Chondrocyte (in vitro differentiated cells): Measurements from ENCODE around the gene NETO1. TPM values are rescaled to one million over a fixed set of nuclear protein-coding genes. Genes with fewer than 3 reads are reported as not detected.

Experiments
- DNase-seq: peaks from one replicate; pipeline ENCODE4 v3.0.0; 2021; ENCODE audit warnings: mixed read lengths, low spot score
- H3K27ac Mint-ChIP-seq: one replicate; pipeline ENCODE4 v1.8.0; 2021; ENCODE audit warnings: mild to moderate bottlenecking, moderate library complexity, mixed read lengths; ENCODE audit not compliant: unreplicated experiment
- H3K27me3 Mint-ChIP-seq: 2 replicates; pipeline ENCODE4 v1.8.0; 2021; ENCODE audit warnings: low read depth, mixed read lengths
- H3K36me3 Mint-ChIP-seq: 2 replicates; pipeline ENCODE4 v1.8.0; 2021; ENCODE audit warnings: low read depth, mixed read lengths
- H3K4me1 Mint-ChIP-seq: 2 replicates; pipeline ENCODE4 v1.8.0; 2021; ENCODE audit warnings: low read depth, mild to moderate bottlenecking, mixed read lengths
- H3K4me3 Mint-ChIP-seq: one replicate; pipeline ENCODE4 v1.8.0; 2021; ENCODE audit warnings: mild to moderate bottlenecking, moderate library complexity, mixed read lengths; ENCODE audit not compliant: unreplicated experiment
- H3K9me3 Mint-ChIP-seq: 2 replicates; pipeline ENCODE4 v1.8.0; 2021; ENCODE audit warnings: low read depth, mixed read lengths
- CTCF ChIP-seq: fragments of 200-600 bp; sonication (generic); IDR thresholded peaks from 2 replicates; pipeline ENCODE4 v1.5.0; 2021; ENCODE audit warnings: antibody characterized with exemption, mild to moderate bottlenecking, moderate library complexity
- total RNA-seq: library from RNA; stranded (reverse); gene quantifications from 3 replicates; pipeline ENCODE4 v1.2.1, GENCODE V29; 2021

NETO1 gene
- total RNA-seq, 1 donor from 2014 or later: not detected

- Mint-ChIP-seq H3K4me1 (no peaks in the 10 kb centered on the region), H3K9me3 (peaks cover 3% of the 10 kb centered on the region)
These were observed 39.2 kb downstream of the NETO1 start for GRCh38 chr18:72828601-72829000.

GRCh38 chr18:72826736-72827135 is 41.1 kb downstream of the NETO1 start:
- H3K4me3 Mint-ChIP-seq: no peak overlapping the region
- no peak overlapping the region for H3K27ac Mint-ChIP-seq
- H3K4me1 Mint-ChIP-seq: no peaks in the 10 kb centered on the region
- DNase-seq: no peak
- peaks cover 2% of the 10 kb centered on the region for H3K27me3 Mint-ChIP-seq
- H3K9me3 Mint-ChIP-seq: peaks cover 3% of the 10 kb centered on the region
- TF ChIP-seq CTCF: no peak
- H3K36me3 Mint-ChIP-seq: no peaks in the 10 kb centered on the region

More at GRCh38 chr18:72828601-72829000, 39.2 kb downstream of the NETO1 start:
- DNase-seq: no peak
- H3K27me3 Mint-ChIP-seq: no peaks in the 10 kb centered on the region
- H3K4me3 Mint-ChIP-seq: no peak overlapping the region
- H3K27ac Mint-ChIP-seq: no peak overlapping the region
- no peak for TF ChIP-seq CTCF
- no peaks in the 10 kb centered on the region for H3K36me3 Mint-ChIP-seq

- H3K36me3 Mint-ChIP-seq: no peaks in the 10 kb centered on the region
- no peak overlapping the region for H3K27ac Mint-ChIP-seq
- no peak for TF ChIP-seq CTCF
- no peaks in the 10 kb centered on the region for H3K4me1 Mint-ChIP-seq
- no peak overlapping the region for H3K4me3 Mint-ChIP-seq
- no peak for DNase-seq
- peaks cover 2% of the 10 kb centered on the region for H3K27me3 Mint-ChIP-seq
- H3K9me3 Mint-ChIP-seq: no peaks in the 10 kb centered on the region
These were observed 44.4 kb downstream of the NETO1 start for GRCh38 chr18:72823345-72823744.

GRCh38 chr18:72822202-72822601 is 45.6 kb downstream of the NETO1 start:
- Mint-ChIP-seq H3K36me3 (no peaks in the 10 kb centered on the region), H3K4me1 (no peaks in the 10 kb centered on the region), H3K4me3 (no peak overlapping the region), H3K27ac (no peak overlapping the region), H3K9me3 (no peaks in the 10 kb centered on the region), H3K27me3 (peaks cover 2% of the 10 kb centered on the region)
- TF ChIP-seq CTCF: no peak
- no peak for DNase-seq

GRCh38 chr18:72820571-72820970 is 47.2 kb downstream of the NETO1 start:
- Mint-ChIP-seq H3K9me3 (no peaks in the 10 kb centered on the region), H3K27me3 (peaks cover 2% of the 10 kb centered on the region), H3K27ac (no peak overlapping the region), H3K4me1 (no peaks in the 10 kb centered on the region), H3K36me3 (no peaks in the 10 kb centered on the region), H3K4me3 (no peak overlapping the region)
- TF ChIP-seq CTCF: no peak
- DNase-seq: no peak
